MM.1S (cell line): ENCODE measurements around the gene TSPAN5.

ENCODE experiments used
- CTCF ChIP-seq: fragments of 300-600 bp; sonication (generic); IDR thresholded peaks from 2 replicates; pipeline ENCODE4 v1.5.1; 2016; ENCODE audit warnings: antibody characterized with exemption, low read length, mixed read lengths
- EZH2phosphoT487 ChIP-seq: fragments of 300-600 bp; sonication (generic); IDR thresholded peaks from 2 replicates; pipeline ENCODE4 v1.6.1; 2018; ENCODE audit warnings: antibody characterized with exemption, low read length

GRCh38 chr4:98625920-98626319 is 32.5 kb downstream of the TSPAN5 start:
- TF ChIP-seq CTCF (no peak), EZH2phosphoT487 (no peak)
